HEK293 (cell line): Measurements from ENCODE around the gene BBS12.

ENCODE experiments used
- CTCF ChIA-PET: fragments of 350-600 bp; formaldehyde crosslinking; extraction: SDS; loops from one replicate; lab custom pipeline; 2021; ENCODE audit warnings: antibody characterized with exemption; lab: Yijun Ruan, JAX
- POLR2A ChIA-PET: fragments of 300-600 bp; formaldehyde crosslinking; extraction: SDS; loops from one replicate; lab custom pipeline; 2020; ENCODE audit warnings: antibody characterized with exemption, inconsistent platforms; lab: Yijun Ruan, JAX
- H3K27ac ChIP-seq: fragments of 200-500 bp; sonication (Bioruptor generic); 2 replicates; pipeline ENCODE4 v1.5.1; 2014; ENCODE audit warnings: low read depth, low read length, control low read depth, inconsistent platforms; ENCODE audit errors: extremely low read depth
- H3K36me3 ChIP-seq, 2 experiments: fragments of 200-500 bp in 1 of 2; sonication (Bioruptor generic) in 1 of 2; 1 replicate in 1 of 2; 2 replicates in 1 of 2; pipeline ENCODE4 v1.5.1; 2014 to 2017; ENCODE audit warnings: inconsistent platforms in 2 of 2, low read length in 2 of 2; ENCODE audit not compliant: control insufficient read depth in 2 of 2, insufficient read depth in 1 of 2
- H3K4me1 ChIP-seq: fragments of 200-500 bp; sonication (Bioruptor generic); 2 replicates; pipeline ENCODE4 v1.5.1; 2014; ENCODE audit warnings: mild to moderate bottlenecking, low read length, inconsistent platforms; ENCODE audit not compliant: control insufficient read depth, insufficient read depth
- H3K4me3 ChIP-seq: 2 replicates; pipeline ENCODE4 v1.5.1; 2011; ENCODE audit warnings: low read depth, mild to moderate bottlenecking, control low read depth, low read length, moderate library complexity
- H3K9me3 ChIP-seq: fragments of 200-500 bp; sonication (Bioruptor generic); 2 replicates; pipeline ENCODE4 v1.5.1; 2014; ENCODE audit warnings: low read depth, low read length, inconsistent platforms; ENCODE audit not compliant: control insufficient read depth, insufficient read depth
- BCL11B ChIP-seq: fragments of 450-650 bp; formaldehyde crosslinking; IDR thresholded peaks from 2 replicates; pipeline ENCODE4 v1.5.1; 2016; ENCODE audit warnings: low read depth, missing biosample characterization, missing genetic modification characterization
- EGR2 ChIP-seq: fragments of 450-650 bp; formaldehyde crosslinking; IDR thresholded peaks from 2 replicates; pipeline ENCODE4 v1.5.1; 2016; ENCODE audit warnings: low read depth, missing biosample characterization, missing genetic modification characterization
- KLF8 ChIP-seq: fragments of 450-650 bp; formaldehyde crosslinking; IDR thresholded peaks from 2 replicates; pipeline ENCODE4 v1.5.1; 2016; ENCODE audit warnings: missing biosample characterization, missing genetic modification characterization
- ZBTB17 ChIP-seq: fragments of 450-650 bp; formaldehyde crosslinking; IDR thresholded peaks from 2 replicates; pipeline ENCODE4 v1.5.1; 2016; ENCODE audit warnings: missing biosample characterization, missing genetic modification characterization
- ZBTB20 ChIP-seq: fragments of 450-650 bp; formaldehyde crosslinking; IDR thresholded peaks from 2 replicates; pipeline ENCODE4 v1.5.1; 2016; ENCODE audit warnings: missing biosample characterization, missing genetic modification characterization
- ZFP69B ChIP-seq: fragments of 450-650 bp; formaldehyde crosslinking; IDR thresholded peaks from 2 replicates; pipeline ENCODE4 v1.5.1; 2016; ENCODE audit warnings: missing biosample characterization, missing genetic modification characterization
- ZNF133 ChIP-seq: fragments of 450-650 bp; formaldehyde crosslinking; IDR thresholded peaks from 2 replicates; pipeline ENCODE4 v1.5.1; 2016; ENCODE audit warnings: missing biosample characterization, missing genetic modification characterization
- ZNF23 ChIP-seq: fragments of 450-650 bp; formaldehyde crosslinking; IDR thresholded peaks from 2 replicates; pipeline ENCODE4 v1.5.1; 2016; ENCODE audit warnings: missing biosample characterization, missing genetic modification characterization, borderline replicate concordance
- ZNF266 ChIP-seq: fragments of 450-650 bp; formaldehyde crosslinking; IDR thresholded peaks from 2 replicates; pipeline ENCODE4 v1.5.1; 2016; ENCODE audit warnings: missing biosample characterization, missing genetic modification characterization, low read depth
- ZNF335 ChIP-seq: fragments of 450-650 bp; formaldehyde crosslinking; conservative IDR thresholded peaks from 2 replicates; pipeline ENCODE4 v1.5.1; 2016; ENCODE audit warnings: missing biosample characterization, missing genetic modification characterization
- ZNF341 ChIP-seq: fragments of 450-650 bp; formaldehyde crosslinking; IDR thresholded peaks from 2 replicates; pipeline ENCODE4; 2016; ENCODE audit warnings: low read depth, missing biosample characterization, missing genetic modification characterization
- ZNF366 ChIP-seq: fragments of 450-650 bp; formaldehyde crosslinking; conservative IDR thresholded peaks from 2 replicates; pipeline ENCODE4 v1.5.1; 2016; ENCODE audit warnings: missing biosample characterization, missing genetic modification characterization
- ZNF404 ChIP-seq: fragments of 450-650 bp; formaldehyde crosslinking; IDR thresholded peaks from 2 replicates; pipeline ENCODE4 v1.5.1; 2017; ENCODE audit warnings: missing biosample characterization, missing genetic modification characterization
- ZNF521 ChIP-seq: fragments of 450-650 bp; formaldehyde crosslinking; IDR thresholded peaks from 2 replicates; pipeline ENCODE4 v1.5.1; 2017; ENCODE audit warnings: missing biosample characterization, mild to moderate bottlenecking, missing genetic modification characterization
- ZNF561 ChIP-seq: fragments of 450-650 bp; IDR thresholded peaks from 2 replicates; pipeline ENCODE4 v1.5.1; 2018; ENCODE audit warnings: missing biosample characterization, missing genetic modification characterization, borderline replicate concordance
- ZNF621 ChIP-seq: fragments of 450-650 bp; formaldehyde crosslinking; IDR thresholded peaks from 2 replicates; pipeline ENCODE4 v1.5.1; 2017; ENCODE audit warnings: missing biosample characterization, missing genetic modification characterization
- ZNF654 ChIP-seq: fragments of 450-650 bp; formaldehyde crosslinking; IDR thresholded peaks from 2 replicates; pipeline ENCODE4 v1.5.1; 2016; ENCODE audit warnings: low read depth, missing biosample characterization, missing genetic modification characterization
- ZNF707 ChIP-seq: fragments of 450-650 bp; formaldehyde crosslinking; IDR thresholded peaks from 2 replicates; pipeline ENCODE4 v1.5.1; 2016; ENCODE audit warnings: missing biosample characterization, missing genetic modification characterization
- ZNF776 ChIP-seq: fragments of 450-650 bp; formaldehyde crosslinking; IDR thresholded peaks from 2 replicates; pipeline ENCODE4 v1.5.0; 2017; ENCODE audit warnings: missing biosample characterization, missing genetic modification characterization, borderline replicate concordance
- ZNF843 ChIP-seq: fragments of 450-650 bp; formaldehyde crosslinking; IDR thresholded peaks from 2 replicates; pipeline ENCODE4 v1.5.1; 2016; ENCODE audit warnings: missing biosample characterization, missing genetic modification characterization
- TF ChIP-seq, protein P1 (sequence below): fragments of 450-650 bp; formaldehyde crosslinking; conservative IDR thresholded peaks from 2 replicates; pipeline ENCODE4 v1.5.1; 2016; ENCODE audit warnings: low read depth, missing biosample characterization, missing genetic modification characterization
- TF ChIP-seq, protein P2 (sequence below): fragments of 450-650 bp; formaldehyde crosslinking; IDR thresholded peaks from 2 replicates; pipeline ENCODE4 v1.5.1; 2017; ENCODE audit warnings: missing biosample characterization, missing genetic modification characterization
- TF ChIP-seq, protein P3 (sequence below): fragments of 450-650 bp; formaldehyde crosslinking; IDR thresholded peaks from 2 replicates; pipeline ENCODE4 v1.5.1; 2017; ENCODE audit warnings: missing biosample characterization, missing genetic modification characterization
- TF ChIP-seq, protein P4 (sequence below): fragments of 450-650 bp; formaldehyde crosslinking; IDR thresholded peaks from 2 replicates; pipeline ENCODE4 v1.5.1; 2016; ENCODE audit warnings: missing biosample characterization, missing genetic modification characterization
- TF ChIP-seq, protein P5 (sequence below): fragments of 450-650 bp; formaldehyde crosslinking; IDR thresholded peaks from 2 replicates; pipeline ENCODE4 v1.5.1; 2016; ENCODE audit warnings: missing biosample characterization, missing genetic modification characterization

BBS12 gene

DNA sequence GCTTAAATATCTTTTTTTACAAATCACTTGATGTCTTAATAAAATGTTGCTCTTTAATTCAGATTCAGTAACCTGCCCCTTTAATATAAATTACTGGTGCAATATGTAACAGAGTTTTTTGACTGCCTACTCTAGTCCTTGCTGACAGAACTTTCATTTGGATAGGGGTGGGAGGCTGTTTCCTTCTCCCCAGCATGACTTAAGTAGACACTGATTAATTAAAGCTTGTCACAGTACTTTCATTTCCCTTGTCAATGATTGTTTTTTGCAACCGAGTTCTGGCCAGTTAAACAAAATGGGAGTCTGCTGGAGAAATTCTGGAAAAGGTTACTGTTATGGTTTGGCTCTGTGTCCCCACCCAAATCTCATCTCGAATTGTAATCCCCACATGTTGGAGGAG is 37.3 kb upstream of the BBS12 start (continued):
- TF ChIP-seq ZNF654 (tag by site-specific recombination) (no peak), ZNF561 (tag by site-specific recombination) (no peak), ZNF404 (tag by site-specific recombination) (no peak), ZBTB17 (tag by site-specific recombination) (no peak), BCL11B (no peak)

DNA sequence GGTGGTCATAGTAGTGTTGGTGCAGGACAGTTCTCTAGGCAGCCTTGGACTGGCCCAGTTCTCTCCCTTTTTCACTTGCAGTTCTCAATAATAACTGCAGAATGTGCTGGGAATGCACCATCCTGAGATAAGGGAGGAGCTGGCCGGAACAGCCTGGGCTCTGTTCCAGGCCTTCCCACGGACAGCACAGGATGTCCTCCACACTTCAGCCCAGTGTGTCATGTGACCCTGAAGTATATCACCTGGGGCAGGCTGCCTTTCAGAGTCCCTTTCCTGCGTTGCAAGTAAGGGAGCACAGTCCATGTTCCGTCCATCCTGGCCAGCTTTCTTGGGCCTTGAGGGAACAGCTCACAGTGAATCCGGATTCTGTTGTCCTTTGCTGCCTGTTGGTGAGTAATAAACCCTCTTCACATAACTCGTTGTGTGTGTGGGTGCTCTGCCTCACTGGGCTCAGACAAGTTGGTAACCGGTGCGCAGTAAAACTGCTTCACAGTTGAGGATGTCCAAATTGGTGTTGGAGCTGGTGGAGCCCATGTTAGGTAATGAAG is 32.3 kb upstream of the BBS12 start:
- H3K4me3 ChIP-seq: peak overlapping the region; percentile 5
- no peaks in the 10 kb centered on the region for H3K9me3 ChIP-seq
- H3K4me1 ChIP-seq: no peaks in the 10 kb centered on the region
- ChIA-PET CTCF (interaction anchor here (1.3 kb wide), 1 partner anchor 97 kb away, joined by 3 read pairs; no protein-coding TSS in a partner anchor), POLR2A (no interaction called here)
- no peaks in the 10 kb centered on the region for H3K36me3 ChIP-seq
- H3K27ac ChIP-seq: no peak overlapping the region
- TF ChIP-seq ZNF776 (tag by site-specific recombination) (no peak), KLF8 (tag by site-specific recombination) (no peak), ZNF521 (no peak), ZNF133 (tag by site-specific recombination) (no peak), ZNF621 (no peak), ZNF341 (tag by site-specific recombination) (peak; percentile 79), ZBTB20 (tag by site-specific recombination) (no peak), ZNF23 (tag by site-specific recombination) (no peak), ZNF266 (tag by site-specific recombination) (no peak), ZNF335 (tag by site-specific recombination) (peak; percentile 46; the same call in 1 of the 2 replicates), EGR2 (peak; percentile 49; the same call in 1 of the 2 replicates), ZNF707 (no peak), ZNF366 (tag by site-specific recombination) (0 out of 2 replicates have a peak, but pooled peaks have one; percentile 17), ZFP69B (tag by site-specific recombination) (no peak), ZNF843 (tag by site-specific recombination) (no peak), ZNF654 (tag by site-specific recombination) (no peak)
- TF ChIP-seq, protein P1, sequence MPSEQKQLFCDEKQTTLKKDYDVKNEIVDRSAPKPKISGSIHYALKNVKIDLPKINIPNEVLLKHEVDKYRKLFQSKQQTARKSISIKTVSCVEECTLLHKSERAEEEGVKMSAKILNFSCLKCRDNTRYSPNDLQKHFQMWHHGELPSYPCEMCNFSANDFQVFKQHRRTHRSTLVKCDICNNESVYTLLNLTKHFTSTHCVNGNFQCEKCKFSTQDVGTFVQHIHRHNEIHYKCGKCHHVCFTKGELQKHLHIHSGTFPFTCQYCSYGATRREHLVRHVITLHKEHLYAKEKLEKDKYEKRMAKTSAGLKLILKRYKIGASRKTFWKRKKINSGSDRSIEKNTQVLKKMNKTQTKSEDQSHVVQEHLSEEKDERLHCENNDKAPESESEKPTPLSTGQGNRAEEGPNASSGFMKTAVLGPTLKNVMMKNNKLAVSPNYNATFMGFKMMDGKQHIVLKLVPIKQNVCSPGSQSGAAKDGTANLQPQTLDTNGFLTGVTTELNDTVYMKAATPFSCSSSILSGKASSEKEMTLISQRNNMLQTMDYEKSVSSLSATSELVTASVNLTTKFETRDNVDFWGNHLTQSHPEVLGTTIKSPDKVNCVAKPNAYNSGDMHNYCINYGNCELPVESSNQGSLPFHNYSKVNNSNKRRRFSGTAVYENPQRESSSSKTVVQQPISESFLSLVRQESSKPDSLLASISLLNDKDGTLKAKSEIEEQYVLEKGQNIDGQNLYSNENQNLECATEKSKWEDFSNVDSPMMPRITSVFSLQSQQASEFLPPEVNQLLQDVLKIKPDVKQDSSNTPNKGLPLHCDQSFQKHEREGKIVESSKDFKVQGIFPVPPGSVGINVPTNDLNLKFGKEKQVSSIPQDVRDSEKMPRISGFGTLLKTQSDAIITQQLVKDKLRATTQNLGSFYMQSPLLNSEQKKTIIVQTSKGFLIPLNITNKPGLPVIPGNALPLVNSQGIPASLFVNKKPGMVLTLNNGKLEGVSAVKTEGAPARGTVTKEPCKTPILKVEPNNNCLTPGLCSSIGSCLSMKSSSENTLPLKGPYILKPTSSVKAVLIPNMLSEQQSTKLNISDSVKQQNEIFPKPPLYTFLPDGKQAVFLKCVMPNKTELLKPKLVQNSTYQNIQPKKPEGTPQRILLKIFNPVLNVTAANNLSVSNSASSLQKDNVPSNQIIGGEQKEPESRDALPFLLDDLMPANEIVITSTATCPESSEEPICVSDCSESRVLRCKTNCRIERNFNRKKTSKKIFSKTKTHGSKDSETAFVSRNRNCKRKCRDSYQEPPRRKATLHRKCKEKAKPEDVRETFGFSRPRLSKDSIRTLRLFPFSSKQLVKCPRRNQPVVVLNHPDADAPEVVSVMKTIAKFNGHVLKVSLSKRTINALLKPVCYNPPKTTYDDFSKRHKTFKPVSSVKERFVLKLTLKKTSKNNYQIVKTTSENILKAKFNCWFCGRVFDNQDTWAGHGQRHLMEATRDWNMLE (tag by site-specific recombination): 0 out of 2 replicates have a peak, but pooled peaks have one; percentile 22
- TF ChIP-seq, protein P2, sequence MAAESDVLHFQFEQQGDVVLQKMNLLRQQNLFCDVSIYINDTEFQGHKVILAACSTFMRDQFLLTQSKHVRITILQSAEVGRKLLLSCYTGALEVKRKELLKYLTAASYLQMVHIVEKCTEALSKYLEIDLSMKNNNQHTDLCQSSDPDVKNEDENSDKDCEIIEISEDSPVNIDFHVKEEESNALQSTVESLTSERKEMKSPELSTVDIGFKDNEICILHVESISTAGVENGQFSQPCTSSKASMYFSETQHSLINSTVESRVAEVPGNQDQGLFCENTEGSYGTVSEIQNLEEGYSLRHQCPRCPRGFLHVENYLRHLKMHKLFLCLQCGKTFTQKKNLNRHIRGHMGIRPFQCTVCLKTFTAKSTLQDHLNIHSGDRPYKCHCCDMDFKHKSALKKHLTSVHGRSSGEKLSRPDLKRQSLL (tag by site-specific recombination): no peak
- TF ChIP-seq, protein P3, sequence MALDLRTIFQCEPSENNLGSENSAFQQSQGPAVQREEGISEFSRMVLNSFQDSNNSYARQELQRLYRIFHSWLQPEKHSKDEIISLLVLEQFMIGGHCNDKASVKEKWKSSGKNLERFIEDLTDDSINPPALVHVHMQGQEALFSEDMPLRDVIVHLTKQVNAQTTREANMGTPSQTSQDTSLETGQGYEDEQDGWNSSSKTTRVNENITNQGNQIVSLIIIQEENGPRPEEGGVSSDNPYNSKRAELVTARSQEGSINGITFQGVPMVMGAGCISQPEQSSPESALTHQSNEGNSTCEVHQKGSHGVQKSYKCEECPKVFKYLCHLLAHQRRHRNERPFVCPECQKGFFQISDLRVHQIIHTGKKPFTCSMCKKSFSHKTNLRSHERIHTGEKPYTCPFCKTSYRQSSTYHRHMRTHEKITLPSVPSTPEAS (tag by site-specific recombination): no peak
- TF ChIP-seq, protein P4, sequence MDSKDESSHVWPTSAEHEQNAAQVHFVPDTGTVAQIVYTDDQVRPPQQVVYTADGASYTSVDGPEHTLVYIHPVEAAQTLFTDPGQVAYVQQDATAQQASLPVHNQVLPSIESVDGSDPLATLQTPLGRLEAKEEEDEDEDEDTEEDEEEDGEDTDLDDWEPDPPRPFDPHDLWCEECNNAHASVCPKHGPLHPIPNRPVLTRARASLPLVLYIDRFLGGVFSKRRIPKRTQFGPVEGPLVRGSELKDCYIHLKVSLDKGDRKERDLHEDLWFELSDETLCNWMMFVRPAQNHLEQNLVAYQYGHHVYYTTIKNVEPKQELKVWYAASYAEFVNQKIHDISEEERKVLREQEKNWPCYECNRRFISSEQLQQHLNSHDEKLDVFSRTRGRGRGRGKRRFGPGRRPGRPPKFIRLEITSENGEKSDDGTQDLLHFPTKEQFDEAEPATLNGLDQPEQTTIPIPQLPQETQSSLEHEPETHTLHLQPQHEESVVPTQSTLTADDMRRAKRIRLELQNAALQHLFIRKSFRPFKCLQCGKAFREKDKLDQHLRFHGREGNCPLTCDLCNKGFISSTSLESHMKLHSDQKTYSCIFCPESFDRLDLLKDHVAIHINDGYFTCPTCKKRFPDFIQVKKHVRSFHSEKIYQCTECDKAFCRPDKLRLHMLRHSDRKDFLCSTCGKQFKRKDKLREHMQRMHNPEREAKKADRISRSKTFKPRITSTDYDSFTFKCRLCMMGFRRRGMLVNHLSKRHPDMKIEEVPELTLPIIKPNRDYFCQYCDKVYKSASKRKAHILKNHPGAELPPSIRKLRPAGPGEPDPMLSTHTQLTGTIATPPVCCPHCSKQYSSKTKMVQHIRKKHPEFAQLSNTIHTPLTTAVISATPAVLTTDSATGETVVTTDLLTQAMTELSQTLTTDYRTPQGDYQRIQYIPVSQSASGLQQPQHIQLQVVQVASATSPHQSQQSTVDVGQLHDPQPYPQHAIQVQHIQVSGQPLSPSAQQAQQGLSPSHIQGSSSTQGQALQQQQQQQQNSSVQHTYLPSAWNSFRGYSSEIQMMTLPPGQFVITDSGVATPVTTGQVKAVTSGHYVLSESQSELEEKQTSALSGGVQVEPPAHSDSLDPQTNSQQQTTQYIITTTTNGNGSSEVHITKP: peak; percentile 92
- TF ChIP-seq, protein P5, sequence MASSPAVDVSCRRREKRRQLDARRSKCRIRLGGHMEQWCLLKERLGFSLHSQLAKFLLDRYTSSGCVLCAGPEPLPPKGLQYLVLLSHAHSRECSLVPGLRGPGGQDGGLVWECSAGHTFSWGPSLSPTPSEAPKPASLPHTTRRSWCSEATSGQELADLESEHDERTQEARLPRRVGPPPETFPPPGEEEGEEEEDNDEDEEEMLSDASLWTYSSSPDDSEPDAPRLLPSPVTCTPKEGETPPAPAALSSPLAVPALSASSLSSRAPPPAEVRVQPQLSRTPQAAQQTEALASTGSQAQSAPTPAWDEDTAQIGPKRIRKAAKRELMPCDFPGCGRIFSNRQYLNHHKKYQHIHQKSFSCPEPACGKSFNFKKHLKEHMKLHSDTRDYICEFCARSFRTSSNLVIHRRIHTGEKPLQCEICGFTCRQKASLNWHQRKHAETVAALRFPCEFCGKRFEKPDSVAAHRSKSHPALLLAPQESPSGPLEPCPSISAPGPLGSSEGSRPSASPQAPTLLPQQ: no peak
